OCI-LY1 (cell line): ENCODE measurements around the gene SLC22A23.

Experiments
- CTCF ChIP-seq: fragments of 200-600 bp; sonication (generic), shearing (Covaris generic); IDR thresholded peaks from 2 replicates; pipeline ENCODE4 v1.5.1; 2017; ENCODE audit warnings: mild to moderate bottlenecking, antibody characterized with exemption, low read length, moderate library complexity, mixed read lengths
- EZH2 ChIP-seq: fragments of 200-600 bp; sonication (generic), shearing (Covaris generic); IDR thresholded peaks from 2 replicates; pipeline ENCODE4 v1.8.0; 2017; ENCODE audit warnings: borderline replicate concordance, mixed run types, mild to moderate bottlenecking, antibody characterized with exemption, low read length, moderate library complexity, mixed read lengths

- TF ChIP-seq CTCF (no peak), EZH2 (no peak)
Measured at GRCh38 chr6:3403238-3404173, 53.3 kb downstream of the SLC22A23 start.
